GM12878 (cell line): Measurements from ENCODE around the gene CFAP45. TPM values are rescaled to one million over a fixed set of nuclear protein-coding genes. Genes with fewer than 3 reads are reported as not detected.

Experiments used
- ATAC-seq: fragments of 200-7000 bp; cut with Tn5 transposase; 3 replicates; pipeline ENCODE4 v1.9.1; 2020; ENCODE audit warnings: mild to moderate bottlenecking, moderate library complexity
- BruUV-seq: library from RNA; stranded (reverse); fragments of 400-500 nt; replicated peaks from 2 replicates; lab custom pipeline; 2021; lab: Mats Ljungman, UMichigan
- CTCF ChIA-PET: fragments of 300-600 bp; sonication (Branson Sonifier 250); formaldehyde crosslinking; extraction: SDS; loops from one replicate; lab custom pipeline; 2021; ENCODE audit warnings: inconsistent platforms; lab: Yijun Ruan, JAX
- POLR2A ChIA-PET: fragments of 350-600 bp; formaldehyde crosslinking; extraction: SDS; loops from one replicate; lab custom pipeline; 2021; ENCODE audit warnings: inconsistent platforms; lab: Charles Lee
- RAD21 ChIA-PET: fragments of 300-600 bp; sonication (Branson Sonifier 250); formaldehyde crosslinking; loops from one replicate; lab custom pipeline; 2023; ENCODE audit warnings: antibody characterized with exemption; ENCODE audit not compliant: unreplicated experiment; lab: Charles Lee
- SMC1A ChIA-PET: fragments of 300-600 bp; sonication (Branson Sonifier 250); formaldehyde crosslinking; loops from one replicate; lab custom pipeline; 2023; ENCODE audit not compliant: unreplicated experiment, uncharacterized antibody; lab: Charles Lee
- DNase-seq: peaks from one replicate; pipeline ENCODE4 v3.0.0-alpha.2; 2011; ENCODE audit warnings: low read depth, low spot score
- FAIRE-seq: peaks from 3 replicates; lab custom pipeline; 2011; peaks lifted over from hg19 to GRCh38; lab: Jason Lieb, UNC
- H2AFZ ChIP-seq: 2 replicates; pipeline ENCODE4 v1.6.0; 2011; ENCODE audit warnings: low read depth, low read length, control low read depth; ENCODE audit not compliant: control insufficient read depth
- H3K27ac ChIP-seq: 2 replicates; pipeline ENCODE4 v1.5.1; 2011; ENCODE audit warnings: control low read depth; ENCODE audit not compliant: control insufficient read depth, insufficient read depth
- H3K27me3 ChIP-seq, 2 experiments: replicated peaks in 1 of 2; 2 replicates each; pipeline versions ENCODE4 v1.6.0 to v1.6.1; 2011; ENCODE audit warnings: low read length in 1 of 2; ENCODE audit not compliant: control insufficient read depth in 2 of 2, insufficient read depth in 2 of 2
- H3K36me3 ChIP-seq, 2 experiments: 2 replicates each; pipeline ENCODE4 v1.5.1; 2011; ENCODE audit warnings: low read length in 1 of 2; ENCODE audit not compliant: control insufficient read depth in 2 of 2, insufficient read depth in 2 of 2
- H3K4me1 ChIP-seq: 2 replicates; pipeline ENCODE4 v1.6.1; 2011; ENCODE audit warnings: mild to moderate bottlenecking, low read length, moderate library complexity, mixed read lengths; ENCODE audit not compliant: control insufficient read depth, insufficient read depth
- H3K4me2 ChIP-seq: 2 replicates; pipeline ENCODE4 v1.6.0; 2011; ENCODE audit warnings: control low read depth; ENCODE audit not compliant: control insufficient read depth, insufficient read depth
- H3K4me3 ChIP-seq: fragments of 200-600 bp; sonication (generic); 2 replicates; pipeline ENCODE4 v1.5.1; 2016
- H3K79me2 ChIP-seq: 2 replicates; pipeline ENCODE4 v1.6.0; 2011; ENCODE audit warnings: low read length; ENCODE audit not compliant: control insufficient read depth, insufficient read depth
- H3K9ac ChIP-seq: 2 replicates; pipeline ENCODE4 v1.8.0; 2011; ENCODE audit warnings: low read length, control low read depth, mixed read lengths; ENCODE audit not compliant: control insufficient read depth, insufficient read depth
- H3K9me3 ChIP-seq: replicated peaks from 3 replicates; pipeline ENCODE4 v1.5.1; 2011; ENCODE audit warnings: mild to moderate bottlenecking, low read length; ENCODE audit not compliant: control insufficient read depth, insufficient read depth
- H4K20me1 ChIP-seq: 2 replicates; pipeline ENCODE4 v1.6.0; 2011; ENCODE audit not compliant: control insufficient read depth, insufficient read depth
- ATF7 ChIP-seq: fragments of 450-650 bp; IDR thresholded peaks from 2 replicates; pipeline ENCODE4 v1.6.1; 2016; ENCODE audit warnings: low read depth, mild to moderate bottlenecking
- BCLAF1 ChIP-seq: fragments of 450-650 bp; IDR thresholded peaks from 2 replicates; pipeline ENCODE4 v1.6.1; 2017; ENCODE audit warnings: antibody characterized with exemption, mild to moderate bottlenecking, moderate library complexity
- HDAC6 ChIP-seq: fragments of 200-600 bp; sonication (generic); IDR thresholded peaks from one replicate; pipeline ENCODE4 v1.8.0; 2017; ENCODE audit warnings: antibody characterized with exemption; ENCODE audit not compliant: unreplicated experiment
- HDGF ChIP-seq: fragments of 450-650 bp; IDR thresholded peaks from 2 replicates; pipeline ENCODE4 v1.6.1; 2016; ENCODE audit warnings: antibody characterized with exemption
- IRF5 ChIP-seq: fragments of 450-650 bp; IDR thresholded peaks from 2 replicates; pipeline ENCODE4 v1.6.1; 2017; ENCODE audit warnings: borderline replicate concordance
- LARP7 ChIP-seq: fragments of 450-650 bp; IDR thresholded peaks from 2 replicates; pipeline ENCODE4 v1.6.1; 2017; ENCODE audit warnings: mild to moderate bottlenecking
- RUNX3 ChIP-seq: IDR thresholded peaks from 2 replicates; pipeline ENCODE4 v1.6.1; 2012; ENCODE audit warnings: low read length, inconsistent platforms
- SREBF2 ChIP-seq: IDR thresholded peaks from 2 replicates; pipeline ENCODE4 v1.6.1; 2012; ENCODE audit warnings: mild to moderate bottlenecking, low read length
- WRNIP1 ChIP-seq: IDR thresholded peaks from 2 replicates; pipeline ENCODE4 v1.6.1; 2011; ENCODE audit warnings: low read depth, low read length, improper control_type of control experiment, borderline replicate concordance
- YBX1 ChIP-seq: fragments of 450-650 bp; IDR thresholded peaks from 2 replicates; pipeline ENCODE4 v1.6.1; 2016; ENCODE audit warnings: antibody characterized with exemption
- ZBTB40 ChIP-seq: fragments of 450-650 bp; IDR thresholded peaks from 2 replicates; pipeline ENCODE4 v1.6.1; 2016; ENCODE audit warnings: mild to moderate bottlenecking, moderate library complexity, borderline replicate concordance
- WGBS: methylation state at CpG from one replicate; pipeline ENCODE4 v1.1.6; 2016; ENCODE audit warnings: low lambda C conversion rate; ENCODE audit not compliant: insufficient replicate concordance, insufficient coverage; ENCODE audit errors: missing lambda C conversion rate; 5-methylcytosine and 5-hydroxymethylcytosine counted together
- in situ Hi-C: fragments of 300-500 bp; cut with MboI; formaldehyde crosslinking; loops from 9 replicates; pipeline ENCODE4 v1.14.3; 2018; ENCODE audit warnings: mixed read lengths
- intact Hi-C: fragments of 100-400 bp; cut with micrococcal nuclease; formaldehyde crosslinking; loops from one replicate; pipeline ENCODE4 v1.14.2; 2022; ENCODE audit not compliant: unreplicated experiment
- polyA plus RNA-seq, 11 experiments: library from polyadenylated mRNA; depleted of rRNA in 4 of 11; unstranded in 6 of 11; stranded (reverse) in 5 of 11; fragments of >200 nt; fragmentation: Nextera tagmentation in 4 of 11; fragmentation: Illumina TruSeq in 1 of 11; extraction: Ambion mirVana in 4 of 11; extraction: Trizol in 1 of 11; gene quantifications; 1 replicate in 1 of 11; 2 replicates in 10 of 11; pipeline versions ENCODE4 v1.2.1 to v1.2.3, GENCODE V29; 2011 to 2016; ENCODE audit warnings: inconsistent platforms in 2 of 11, missing spikeins in 2 of 11, low read depth in 1 of 11
- total RNA-seq, 4 experiments: library from RNA; depleted of rRNA in 3 of 4; stranded (reverse); fragments of >200 nt in 3 of 4; fragmentation: Illumina TruSeq in 1 of 4; extraction: Trizol in 1 of 4; gene quantifications; 2 replicates each; pipeline versions ENCODE4 v1.2.1 to v1.2.3, GENCODE V29; 2013 to 2021
- TF ChIP-seq, protein P1 (sequence below): IDR thresholded peaks from 2 replicates; pipeline ENCODE4 v1.6.1; 2012; ENCODE audit warnings: low read depth, low read length, improper control_type of control experiment

Gene CFAP45
- total and polyA plus RNA-seq, 10 of the 15 experiments (the other 5 are each of a cell fraction or from before 2014, with no cell fraction given): 0.43 to 0.91 (median 0.67) TPM

GRCh38 chr1:159880430-159880829, 19.5 kb downstream of the CFAP45 start:
- SMC1A ChIA-PET: interaction anchor here (1.3 to 2.7 kb wide), 5 partner anchors 9 to 444 kb away, joined by 3 to 15 read pairs (median 5); no protein-coding TSS in a partner anchor
- no peaks in the 10 kb centered on the region for H3K79me2 ChIP-seq
- no peak overlapping the region for H2AFZ ChIP-seq
- CTCF ChIA-PET: interaction anchor here (1.0 to 5.0 kb wide), 5 partner anchors 9 to 127 kb away, joined by 3 to 23 read pairs (median 6); no protein-coding TSS in a partner anchor
- BruUV-seq: no TSS peak
- no peaks in the 10 kb centered on the region for H4K20me1 ChIP-seq
- 73% methylated on average over 3 of the region's 3 CpGs for WGBS
- H3K27me3 ChIP-seq: no peaks in the 10 kb centered on the region
- intact Hi-C loops (no loop called here), in situ Hi-C loops (no loop called here)
- H3K9ac ChIP-seq: no peak overlapping the region
- ATAC-seq (no peak), FAIRE-seq (no peak), DNase-seq (no peak)
- H3K36me3 ChIP-seq: no peaks in the 10 kb centered on the region
- TF ChIP-seq ATF7 (no peak), WRNIP1 (no peak), IRF5 (no peak), BCLAF1 (no peak), SREBF2 (no peak), HDAC6 (no peak), HDGF (no peak), YBX1 (no peak), ZBTB40 (no peak), LARP7 (no peak), RUNX3 (no peak)
- TF ChIP-seq, protein P1, sequence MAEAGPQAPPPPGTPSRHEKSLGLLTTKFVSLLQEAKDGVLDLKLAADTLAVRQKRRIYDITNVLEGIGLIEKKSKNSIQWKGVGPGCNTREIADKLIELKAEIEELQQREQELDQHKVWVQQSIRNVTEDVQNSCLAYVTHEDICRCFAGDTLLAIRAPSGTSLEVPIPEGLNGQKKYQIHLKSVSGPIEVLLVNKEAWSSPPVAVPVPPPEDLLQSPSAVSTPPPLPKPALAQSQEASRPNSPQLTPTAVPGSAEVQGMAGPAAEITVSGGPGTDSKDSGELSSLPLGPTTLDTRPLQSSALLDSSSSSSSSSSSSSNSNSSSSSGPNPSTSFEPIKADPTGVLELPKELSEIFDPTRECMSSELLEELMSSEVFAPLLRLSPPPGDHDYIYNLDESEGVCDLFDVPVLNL: no peak
- H3K4me2 ChIP-seq: no peak overlapping the region
- no peaks in the 10 kb centered on the region for H3K4me1 ChIP-seq
- H3K27ac ChIP-seq: no peak overlapping the region
- POLR2A ChIA-PET: no interaction called here
- no peaks in the 10 kb centered on the region for H3K9me3 ChIP-seq
- H3K4me3 ChIP-seq: no peak overlapping the region
- RAD21 ChIA-PET: interaction anchor here (1.4 kb wide), 1 partner anchor 10 kb away, joined by 4 read pairs; no protein-coding TSS in a partner anchor
